ENCODE measurements around the gene CLDN16.

CLDN16 gene

GRCh38 chr3:190360228-190360627, 27.7 kb upstream of the CLDN16 start:
- no peak for DNase-seq (ENCODE audit: extremely low read depth, insufficient read length)
- H3K36me3 ChIP-seq (ENCODE audit: control insufficient read depth, insufficient read depth, low read length): no peaks in the 10 kb centered on the region
- TF ChIP-seq CTCF (IDR thresholded peaks at IDR 0.05; ENCODE audit: insufficient read depth, low read length, poor library complexity, severe bottlenecking): no peak

GRCh38 chr3:190361791-190362190, 26.2 kb upstream of the CLDN16 start:
- no peak for DNase-seq (ENCODE audit: extremely low read depth, insufficient read length)
- Histone ChIP-seq H3K4me3 (replicated peaks; ENCODE audit: low read depth, low read length) (no peak overlapping the region), H3K36me3 (ENCODE audit: control insufficient read depth, insufficient read depth, low read length) (no peaks in the 10 kb centered on the region), H3K27me3 (replicated peaks; ENCODE audit: control insufficient read depth, insufficient read depth, low read length) (no peaks in the 10 kb centered on the region)
- no peak for TF ChIP-seq CTCF (IDR thresholded peaks at IDR 0.05; ENCODE audit: insufficient read depth, low read length, poor library complexity, severe bottlenecking)

More at GRCh38 chr3:190360228-190360627, 27.7 kb upstream of the CLDN16 start:
- no peaks in the 10 kb centered on the region for H3K27me3 ChIP-seq (replicated peaks; ENCODE audit: control insufficient read depth, insufficient read depth, low read length)
- no peak overlapping the region for H3K4me3 ChIP-seq (replicated peaks; ENCODE audit: low read depth, low read length)

GRCh38 chr3:190362258-190362657, 25.7 kb upstream of the CLDN16 start:
- no peak overlapping the region for H3K4me3 ChIP-seq (replicated peaks; ENCODE audit: low read depth, low read length)
- no peaks in the 10 kb centered on the region for H3K36me3 ChIP-seq (ENCODE audit: control insufficient read depth, insufficient read depth, low read length)

GRCh38 chr3:190366133-190366532, 21.8 kb upstream of the CLDN16 start:
- Histone ChIP-seq H3K36me3 (ENCODE audit: control insufficient read depth, insufficient read depth, low read length) (no peaks in the 10 kb centered on the region), H3K27me3 (replicated peaks; ENCODE audit: control insufficient read depth, insufficient read depth, low read length) (no peaks in the 10 kb centered on the region), H3K4me3 (replicated peaks; ENCODE audit: low read depth, low read length) (no peak overlapping the region)
- DNase-seq (ENCODE audit: extremely low read depth, insufficient read length): no peak
- TF ChIP-seq CTCF (IDR thresholded peaks at IDR 0.05; ENCODE audit: insufficient read depth, low read length, poor library complexity, severe bottlenecking): no peak

More at GRCh38 chr3:190362258-190362657, 25.7 kb upstream of the CLDN16 start:
- no peak for DNase-seq (ENCODE audit: extremely low read depth, insufficient read length)
- TF ChIP-seq CTCF (IDR thresholded peaks at IDR 0.05; ENCODE audit: insufficient read depth, low read length, poor library complexity, severe bottlenecking): no peak
- H3K27me3 ChIP-seq (replicated peaks; ENCODE audit: control insufficient read depth, insufficient read depth, low read length): no peaks in the 10 kb centered on the region

GRCh38 chr3:190368881-190369280, 19.1 kb upstream of the CLDN16 start:
- H3K27me3 ChIP-seq (replicated peaks; ENCODE audit: control insufficient read depth, insufficient read depth, low read length): no peaks in the 10 kb centered on the region
- no peak for DNase-seq (ENCODE audit: extremely low read depth, insufficient read length)

More at GRCh38 chr3:190368881-190369280, 19.1 kb upstream of the CLDN16 start:
- Histone ChIP-seq H3K36me3 (ENCODE audit: control insufficient read depth, insufficient read depth, low read length) (no peaks in the 10 kb centered on the region), H3K4me3 (replicated peaks; ENCODE audit: low read depth, low read length) (no peak overlapping the region)
- TF ChIP-seq CTCF (IDR thresholded peaks at IDR 0.05; ENCODE audit: insufficient read depth, low read length, poor library complexity, severe bottlenecking): no peak
